ENCODE data around the gene LDB2. TPM values are rescaled to one million over a fixed set of nuclear protein-coding genes. Genes with fewer than 3 reads are reported as not detected.

Gene LDB2
- total and polyA plus RNA-seq, 2 of the 8 experiments (the other 6 are each of a cell fraction or from before 2014, with no cell fraction given), result 57.0 to 140 TPM

DNA sequence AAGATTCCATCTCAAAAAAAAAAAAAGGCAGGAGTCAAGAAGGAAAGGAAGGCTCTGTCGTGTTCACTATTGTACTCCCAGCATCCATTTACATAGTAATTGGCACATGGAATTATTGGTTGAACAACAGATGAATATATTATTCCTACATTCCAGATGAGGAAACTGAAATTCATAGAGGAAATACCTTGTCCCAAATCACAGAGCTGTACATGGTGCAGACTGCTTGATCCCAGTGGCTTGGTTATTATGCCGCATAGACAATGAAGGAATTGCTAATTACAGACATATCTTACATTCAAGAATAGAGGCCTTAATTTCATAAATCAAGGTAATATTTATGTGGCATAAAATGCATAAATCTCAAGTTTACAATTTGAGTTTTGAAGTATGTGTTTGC is 63.6 kb downstream of the LDB2 start:
- Histone ChIP-seq H2AK5ac (ENCODE audit: low read depth, low read length) (no peak overlapping the region), H3K4me3 (ENCODE audit: extremely low read depth in 1 of 4, insufficient read depth in 2 of 4, low read depth in 3 of 4, low read length in 4 of 4) (no peak overlapping the region), H3K56ac (replicated peaks; ENCODE audit: insufficient read length, low read depth, low read length) (no peak overlapping the region), H3K9me3 (ENCODE audit: insufficient read depth in 2 of 2, low read depth in 1 of 2, low read length in 1 of 2) (no peaks in the 10 kb centered on the region), H3K4ac (replicated peaks; ENCODE audit: insufficient read length, low read depth, low read length) (no peak overlapping the region), H3K14ac (ENCODE audit: insufficient read length) (no peak overlapping the region), H4K8ac (ENCODE audit: extremely low read depth, insufficient read depth, low read length) (no peak overlapping the region), H3K18ac (ENCODE audit: extremely low read depth, low read length) (no peak overlapping the region), H3K4me1 (replicated peaks in 1 of 4; ENCODE audit: control insufficient read depth in 3 of 4, insufficient read depth in 4 of 4, low read length in 3 of 4) (peaks cover 0 to 9% (median 2%) of the 10 kb centered on the region in 4 experiments; a peak in 4 of 7 replicates), H3K36me3 (ENCODE audit: control insufficient read depth in 2 of 4, insufficient read depth in 4 of 4, low read length in 3 of 4) (no peaks in the 10 kb centered on the region), H3K79me2 (ENCODE audit: control insufficient read depth in 1 of 2, insufficient read depth in 2 of 2, low read length in 2 of 2) (no peaks in the 10 kb centered on the region), H4K20me1 (replicated peaks in 1 of 2; ENCODE audit: control insufficient read depth in 1 of 2, insufficient read depth in 2 of 2, low read length in 2 of 2) (no peaks in the 10 kb centered on the region), H3K4me2 (ENCODE audit: insufficient read depth in 1 of 2, low read depth in 2 of 2, low read length in 2 of 2) (no peak overlapping the region), H2BK20ac (ENCODE audit: low read length) (no peak overlapping the region), H3K79me1 (ENCODE audit: low read depth, low read length) (no peaks in the 10 kb centered on the region), H4K91ac (replicated peaks; ENCODE audit: insufficient read length, low read length) (no peak overlapping the region), H2BK5ac (ENCODE audit: low read depth, low read length) (no peak overlapping the region), H3K27me3 (replicated peaks in 1 of 4; ENCODE audit: control insufficient read depth in 3 of 4, extremely low read depth in 1 of 4, insufficient read depth in 3 of 4, low read length in 3 of 4) (no peaks in the 10 kb centered on the region), H2BK15ac (ENCODE audit: low read length) (no peak overlapping the region), H2BK12ac (ENCODE audit: low read depth, low read length) (no peak overlapping the region), H2AFZ (ENCODE audit: low read length) (no peak overlapping the region), H2BK120ac (replicated peaks; ENCODE audit: low read depth, low read length) (no peak overlapping the region), H3K23ac (ENCODE audit: insufficient read length) (no peak overlapping the region), H3K23me2 (ENCODE audit: low read depth, low read length) (no peaks in the 10 kb centered on the region), H3K9ac (replicated peaks in 1 of 4; ENCODE audit: extremely low read depth in 1 of 4, low read depth in 3 of 4, low read length in 3 of 4) (no peak overlapping the region), H3K27ac (ENCODE audit: low read depth, low read length) (no peak overlapping the region), H4K5ac (ENCODE audit: insufficient read length, low read depth, low read length) (no peak overlapping the region)
- ChIA-PET POLR2A (ENCODE audit: partially characterized antibody) (interaction anchor here (1.6 kb wide), 1 partner anchor 11 kb away, joined by 3 read pairs; no protein-coding TSS in a partner anchor), CTCF (ENCODE audit: partially characterized antibody) (no interaction called here)
- TF ChIP-seq SIN3A (conservative IDR thresholded peaks at IDR 0.05 in 1 of 2, IDR thresholded peaks at IDR 0.05 in 1 of 2; ENCODE audit: low read depth in 1 of 2, low read length in 2 of 2), result no peak
- DNase-seq (ENCODE audit: low read depth in 1 of 2, low spot score in 2 of 2), result no peak
- FAIRE-seq, result no peak
- 85% methylated on average over 2 of the region's 2 CpGs; no CpG with 5 or more reads in 1 of the 2 experiments for WGBS, 2 experiments (ENCODE audit: extremely low coverage in 1 of 2, insufficient coverage in 1 of 2, insufficient read length in 1 of 2, insufficient replicate concordance in 2 of 2, low coverage in 1 of 2, low lambda C conversion rate in 2 of 2, missing lambda C conversion rate in 1 of 2)

All from H1 (cell line).